ENCODE measurements around the gene CLC.

CLC gene

DNA sequence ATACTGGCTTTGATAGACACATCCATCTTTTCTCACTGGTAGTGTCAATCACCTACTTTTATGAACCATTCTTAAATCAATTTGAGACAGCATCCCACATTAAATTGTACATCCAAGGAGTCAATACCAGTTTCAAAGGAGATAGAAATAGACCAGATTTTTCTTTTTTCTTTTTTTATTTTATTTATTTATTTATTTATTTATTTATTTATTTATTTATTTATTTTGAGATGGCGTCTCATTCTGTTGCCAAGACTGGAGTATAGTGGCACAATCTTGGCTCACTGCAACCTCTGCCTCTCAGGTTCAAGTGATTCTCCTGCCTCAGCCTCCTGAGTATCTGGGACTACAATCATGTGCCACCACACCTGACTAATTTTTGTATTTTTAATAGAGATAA, 24.0 kb upstream of the CLC start (continued):
- TF ChIP-seq, protein P1, sequence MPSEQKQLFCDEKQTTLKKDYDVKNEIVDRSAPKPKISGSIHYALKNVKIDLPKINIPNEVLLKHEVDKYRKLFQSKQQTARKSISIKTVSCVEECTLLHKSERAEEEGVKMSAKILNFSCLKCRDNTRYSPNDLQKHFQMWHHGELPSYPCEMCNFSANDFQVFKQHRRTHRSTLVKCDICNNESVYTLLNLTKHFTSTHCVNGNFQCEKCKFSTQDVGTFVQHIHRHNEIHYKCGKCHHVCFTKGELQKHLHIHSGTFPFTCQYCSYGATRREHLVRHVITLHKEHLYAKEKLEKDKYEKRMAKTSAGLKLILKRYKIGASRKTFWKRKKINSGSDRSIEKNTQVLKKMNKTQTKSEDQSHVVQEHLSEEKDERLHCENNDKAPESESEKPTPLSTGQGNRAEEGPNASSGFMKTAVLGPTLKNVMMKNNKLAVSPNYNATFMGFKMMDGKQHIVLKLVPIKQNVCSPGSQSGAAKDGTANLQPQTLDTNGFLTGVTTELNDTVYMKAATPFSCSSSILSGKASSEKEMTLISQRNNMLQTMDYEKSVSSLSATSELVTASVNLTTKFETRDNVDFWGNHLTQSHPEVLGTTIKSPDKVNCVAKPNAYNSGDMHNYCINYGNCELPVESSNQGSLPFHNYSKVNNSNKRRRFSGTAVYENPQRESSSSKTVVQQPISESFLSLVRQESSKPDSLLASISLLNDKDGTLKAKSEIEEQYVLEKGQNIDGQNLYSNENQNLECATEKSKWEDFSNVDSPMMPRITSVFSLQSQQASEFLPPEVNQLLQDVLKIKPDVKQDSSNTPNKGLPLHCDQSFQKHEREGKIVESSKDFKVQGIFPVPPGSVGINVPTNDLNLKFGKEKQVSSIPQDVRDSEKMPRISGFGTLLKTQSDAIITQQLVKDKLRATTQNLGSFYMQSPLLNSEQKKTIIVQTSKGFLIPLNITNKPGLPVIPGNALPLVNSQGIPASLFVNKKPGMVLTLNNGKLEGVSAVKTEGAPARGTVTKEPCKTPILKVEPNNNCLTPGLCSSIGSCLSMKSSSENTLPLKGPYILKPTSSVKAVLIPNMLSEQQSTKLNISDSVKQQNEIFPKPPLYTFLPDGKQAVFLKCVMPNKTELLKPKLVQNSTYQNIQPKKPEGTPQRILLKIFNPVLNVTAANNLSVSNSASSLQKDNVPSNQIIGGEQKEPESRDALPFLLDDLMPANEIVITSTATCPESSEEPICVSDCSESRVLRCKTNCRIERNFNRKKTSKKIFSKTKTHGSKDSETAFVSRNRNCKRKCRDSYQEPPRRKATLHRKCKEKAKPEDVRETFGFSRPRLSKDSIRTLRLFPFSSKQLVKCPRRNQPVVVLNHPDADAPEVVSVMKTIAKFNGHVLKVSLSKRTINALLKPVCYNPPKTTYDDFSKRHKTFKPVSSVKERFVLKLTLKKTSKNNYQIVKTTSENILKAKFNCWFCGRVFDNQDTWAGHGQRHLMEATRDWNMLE (tag by site-specific recombination; conservative IDR thresholded peaks at IDR 0.05; ENCODE audit: low read depth) = peak; percentile 99
- TF ChIP-seq RBAK (tag by site-specific recombination; IDR thresholded peaks at IDR 0.05) (0 out of 2 replicates have a peak, but pooled peaks have one; percentile 45), ZNF623 (tag by site-specific recombination; IDR thresholded peaks at IDR 0.05) (peak; percentile 93), ZNF514 (tag by site-specific recombination; IDR thresholded peaks at IDR 0.05) (0 out of 2 replicates have a peak, but pooled peaks have one; percentile 80), ZNF366 (tag by site-specific recombination; conservative IDR thresholded peaks at IDR 0.05) (peak; percentile 55; the same call in 1 of the 2 replicates), ZNF558 (tag by site-specific recombination; IDR thresholded peaks at IDR 0.05) (peak; percentile 92), ZBTB1 (tag by site-specific recombination; IDR thresholded peaks at IDR 0.05) (peak; percentile 78; the same call in 1 of the 2 replicates), ZBTB11 (tag by site-specific recombination; conservative IDR thresholded peaks at IDR 0.05; ENCODE audit: low read depth) (peak; percentile 93), SP3 (tag by site-specific recombination; IDR thresholded peaks at IDR 0.05) (peak; percentile 58), ZNF292 (tag by site-specific recombination; IDR thresholded peaks at IDR 0.05; ENCODE audit: borderline replicate concordance, low read depth) (peak; percentile 98; the same call in 1 of the 2 replicates), OVOL3 (tag by site-specific recombination; IDR thresholded peaks at IDR 0.05) (peak; percentile 63; the same call in 1 of the 2 replicates), WT1 (tag by site-specific recombination; IDR thresholded peaks at IDR 0.05) (peak; percentile 22; the same call in 1 of the 2 replicates), ZNF121 (tag by site-specific recombination; IDR thresholded peaks at IDR 0.05) (peak; percentile 47; the same call in 1 of the 2 replicates), GFI1B (tag by site-specific recombination; IDR thresholded peaks at IDR 0.05) (peak; percentile 82; the same call in 1 of the 2 replicates), ZNF560 (tag by site-specific recombination; IDR thresholded peaks at IDR 0.05; ENCODE audit: borderline replicate concordance) (peak; percentile 99), ZNF266 (tag by site-specific recombination; IDR thresholded peaks at IDR 0.05; ENCODE audit: low read depth) (peak; percentile 94), ZNF664 (tag by site-specific recombination; IDR thresholded peaks at IDR 0.05) (peak; percentile 96), ZNF223 (tag by site-specific recombination; IDR thresholded peaks at IDR 0.05) (peak; percentile 81), BCL11A (tag by site-specific recombination; IDR thresholded peaks at IDR 0.05; ENCODE audit: low read depth) (peak; percentile 45; the same call in 1 of the 2 replicates), MYNN (tag by site-specific recombination; IDR thresholded peaks at IDR 0.05; ENCODE audit: borderline replicate concordance) (peak; percentile 60; the same call in 1 of the 2 replicates), ZNF768 (tag by site-specific recombination; IDR thresholded peaks at IDR 0.05) (0 out of 2 replicates have a peak, but pooled peaks have one; percentile 11)
- TF ChIP-seq, protein P2, sequence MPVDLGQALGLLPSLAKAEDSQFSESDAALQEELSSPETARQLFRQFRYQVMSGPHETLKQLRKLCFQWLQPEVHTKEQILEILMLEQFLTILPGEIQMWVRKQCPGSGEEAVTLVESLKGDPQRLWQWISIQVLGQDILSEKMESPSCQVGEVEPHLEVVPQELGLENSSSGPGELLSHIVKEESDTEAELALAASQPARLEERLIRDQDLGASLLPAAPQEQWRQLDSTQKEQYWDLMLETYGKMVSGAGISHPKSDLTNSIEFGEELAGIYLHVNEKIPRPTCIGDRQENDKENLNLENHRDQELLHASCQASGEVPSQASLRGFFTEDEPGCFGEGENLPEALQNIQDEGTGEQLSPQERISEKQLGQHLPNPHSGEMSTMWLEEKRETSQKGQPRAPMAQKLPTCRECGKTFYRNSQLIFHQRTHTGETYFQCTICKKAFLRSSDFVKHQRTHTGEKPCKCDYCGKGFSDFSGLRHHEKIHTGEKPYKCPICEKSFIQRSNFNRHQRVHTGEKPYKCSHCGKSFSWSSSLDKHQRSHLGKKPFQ (tag by site-specific recombination; IDR thresholded peaks at IDR 0.05) = peak; percentile 57; the same call in 1 of the 2 replicates
- TF ChIP-seq, protein P3, sequence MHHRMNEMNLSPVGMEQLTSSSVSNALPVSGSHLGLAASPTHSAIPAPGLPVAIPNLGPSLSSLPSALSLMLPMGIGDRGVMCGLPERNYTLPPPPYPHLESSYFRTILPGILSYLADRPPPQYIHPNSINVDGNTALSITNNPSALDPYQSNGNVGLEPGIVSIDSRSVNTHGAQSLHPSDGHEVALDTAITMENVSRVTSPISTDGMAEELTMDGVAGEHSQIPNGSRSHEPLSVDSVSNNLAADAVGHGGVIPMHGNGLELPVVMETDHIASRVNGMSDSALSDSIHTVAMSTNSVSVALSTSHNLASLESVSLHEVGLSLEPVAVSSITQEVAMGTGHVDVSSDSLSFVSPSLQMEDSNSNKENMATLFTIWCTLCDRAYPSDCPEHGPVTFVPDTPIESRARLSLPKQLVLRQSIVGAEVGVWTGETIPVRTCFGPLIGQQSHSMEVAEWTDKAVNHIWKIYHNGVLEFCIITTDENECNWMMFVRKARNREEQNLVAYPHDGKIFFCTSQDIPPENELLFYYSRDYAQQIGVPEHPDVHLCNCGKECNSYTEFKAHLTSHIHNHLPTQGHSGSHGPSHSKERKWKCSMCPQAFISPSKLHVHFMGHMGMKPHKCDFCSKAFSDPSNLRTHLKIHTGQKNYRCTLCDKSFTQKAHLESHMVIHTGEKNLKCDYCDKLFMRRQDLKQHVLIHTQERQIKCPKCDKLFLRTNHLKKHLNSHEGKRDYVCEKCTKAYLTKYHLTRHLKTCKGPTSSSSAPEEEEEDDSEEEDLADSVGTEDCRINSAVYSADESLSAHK (tag by site-specific recombination; IDR thresholded peaks at IDR 0.05) = peak; percentile 37; the same call in 1 of the 2 replicates
- TF ChIP-seq, protein P4, sequence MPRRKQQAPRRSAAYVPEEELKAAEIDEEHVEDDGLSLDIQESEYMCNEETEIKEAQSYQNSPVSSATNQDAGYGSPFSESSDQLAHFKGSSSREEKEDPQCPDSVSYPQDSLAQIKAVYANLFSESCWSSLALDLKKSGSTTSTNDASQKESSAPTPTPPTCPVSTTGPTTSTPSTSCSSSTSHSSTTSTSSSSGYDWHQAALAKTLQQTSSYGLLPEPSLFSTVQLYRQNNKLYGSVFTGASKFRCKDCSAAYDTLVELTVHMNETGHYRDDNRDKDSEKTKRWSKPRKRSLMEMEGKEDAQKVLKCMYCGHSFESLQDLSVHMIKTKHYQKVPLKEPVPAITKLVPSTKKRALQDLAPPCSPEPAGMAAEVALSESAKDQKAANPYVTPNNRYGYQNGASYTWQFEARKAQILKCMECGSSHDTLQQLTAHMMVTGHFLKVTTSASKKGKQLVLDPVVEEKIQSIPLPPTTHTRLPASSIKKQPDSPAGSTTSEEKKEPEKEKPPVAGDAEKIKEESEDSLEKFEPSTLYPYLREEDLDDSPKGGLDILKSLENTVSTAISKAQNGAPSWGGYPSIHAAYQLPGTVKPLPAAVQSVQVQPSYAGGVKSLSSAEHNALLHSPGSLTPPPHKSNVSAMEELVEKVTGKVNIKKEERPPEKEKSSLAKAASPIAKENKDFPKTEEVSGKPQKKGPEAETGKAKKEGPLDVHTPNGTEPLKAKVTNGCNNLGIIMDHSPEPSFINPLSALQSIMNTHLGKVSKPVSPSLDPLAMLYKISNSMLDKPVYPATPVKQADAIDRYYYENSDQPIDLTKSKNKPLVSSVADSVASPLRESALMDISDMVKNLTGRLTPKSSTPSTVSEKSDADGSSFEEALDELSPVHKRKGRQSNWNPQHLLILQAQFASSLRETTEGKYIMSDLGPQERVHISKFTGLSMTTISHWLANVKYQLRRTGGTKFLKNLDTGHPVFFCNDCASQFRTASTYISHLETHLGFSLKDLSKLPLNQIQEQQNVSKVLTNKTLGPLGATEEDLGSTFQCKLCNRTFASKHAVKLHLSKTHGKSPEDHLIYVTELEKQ (tag by site-specific recombination; IDR thresholded peaks at IDR 0.05; ENCODE audit: borderline replicate concordance) = peak; percentile 51; the same call in 1 of the 2 replicates

Measured in HEK293 (cell line).